GM08714 (cell line): ENCODE results near the gene ALOX5AP.

ENCODE experiments used
- H3K4me3 ChIP-seq: fragments of 200-500 bp; sonication (Bioruptor generic); 2 replicates; pipeline ENCODE4 v1.5.1; 2014; ENCODE audit warnings: mild to moderate bottlenecking, low read length, inconsistent platforms
- ZNF274 ChIP-seq: IDR thresholded peaks from 2 replicates; pipeline ENCODE4 v1.6.1; 2012; ENCODE audit warnings: mild to moderate bottlenecking, low read depth, low read length

Gene ALOX5AP

GRCh38 chr13:30735025-30735871 lies at the start of gene ALOX5AP:
ALOX5AP (plus strand) TSS chr13:30735543; CDS start chr13:30735606, 63 bp downstream.
- no peak for TF ChIP-seq ZNF274
- H3K4me3 ChIP-seq = peak within 1 kb of the TSS; percentile 41

- H3K4me3 ChIP-seq = no peak overlapping the region
- no peak for TF ChIP-seq ZNF274
Observed at GRCh38 chr13:30685987-30686386, 49.4 kb upstream of the ALOX5AP start.

- H3K4me3 ChIP-seq = no peak overlapping the region
- no peak for TF ChIP-seq ZNF274
Observed at GRCh38 chr13:30687601-30688000, 47.7 kb upstream of the ALOX5AP start.

- TF ChIP-seq ZNF274 = no peak
- H3K4me3 ChIP-seq = no peak overlapping the region
Observed at GRCh38 chr13:30689752-30690151, 45.6 kb upstream of the ALOX5AP start.

- H3K4me3 ChIP-seq = no peak overlapping the region
- TF ChIP-seq ZNF274 = no peak
Observed at GRCh38 chr13:30690282-30691188, 44.8 kb upstream of the ALOX5AP start.

GRCh38 chr13:30692113-30692512 lies 43.2 kb upstream of the ALOX5AP start:
- no peak for TF ChIP-seq ZNF274
- no peak overlapping the region for H3K4me3 ChIP-seq

- TF ChIP-seq ZNF274 = no peak
- no peak overlapping the region for H3K4me3 ChIP-seq
Observed at GRCh38 chr13:30696278-30697176, 38.8 kb upstream of the ALOX5AP start.

- no peak overlapping the region for H3K4me3 ChIP-seq
- no peak for TF ChIP-seq ZNF274
Observed at GRCh38 chr13:30697177-30697953, 38.0 kb upstream of the ALOX5AP start.

GRCh38 chr13:30697996-30698401 lies 37.3 kb upstream of the ALOX5AP start:
- no peak overlapping the region for H3K4me3 ChIP-seq
- TF ChIP-seq ZNF274 = no peak

- no peak for TF ChIP-seq ZNF274
Observed at GRCh38 chr13:30698488-30699005, 36.8 kb upstream of the ALOX5AP start.

GRCh38 chr13:30700364-30700763 lies 35.0 kb upstream of the ALOX5AP start:
- H3K4me3 ChIP-seq = no peak overlapping the region
- TF ChIP-seq ZNF274 = no peak

More at GRCh38 chr13:30698488-30699005, 36.8 kb upstream of the ALOX5AP start:
- H3K4me3 ChIP-seq = no peak overlapping the region

GRCh38 chr13:30702006-30702405 lies 33.3 kb upstream of the ALOX5AP start:
- TF ChIP-seq ZNF274 = no peak
- H3K4me3 ChIP-seq = no peak overlapping the region

GRCh38 chr13:30704596-30704995 lies 30.7 kb upstream of the ALOX5AP start:
- TF ChIP-seq ZNF274 = no peak
- H3K4me3 ChIP-seq = no peak overlapping the region
